Gastrocnemius medialis (tissue), 4 donors: ENCODE measurements around the gene FGF19.

Source experiments
- CTCF ChIP-seq, 5 experiments: fragments of 450-650 bp in 3 of 5; fragments of 200-600 bp in 2 of 5; sonication (generic) in 2 of 5; IDR thresholded peaks in 4 of 5; conservative IDR thresholded peaks in 1 of 5; 1 replicate in 4 of 5; 2 replicates in 1 of 5; pipeline ENCODE4 v1.5.1; 2016 to 2019; ENCODE audit warnings: antibody characterized with exemption in 5 of 5, mild to moderate bottlenecking in 3 of 5, moderate library complexity in 3 of 5
- POLR2A ChIP-seq, 2 donors: fragments of 450-650 bp; IDR thresholded peaks; one replicate each; pipeline ENCODE4 v1.6.1; 2017; ENCODE audit warnings: antibody characterized with exemption in 2 of 2, mild to moderate bottlenecking in 2 of 2, moderate library complexity in 2 of 2

GRCh38 chr11:69660001-69660500 is 43.8 kb downstream of the FGF19 start:
- TF ChIP-seq CTCF (IDR thresholded peaks at IDR 0.05 in 4 of 5, conservative IDR thresholded peaks at IDR 0.05 in 1 of 5) (no peak), POLR2A (IDR thresholded peaks at IDR 0.05) (no peak)
